HepG2 (cell line): ENCODE results near the gene CPEB4. TPM values are rescaled to one million over a fixed set of nuclear protein-coding genes. Genes with fewer than 3 reads are reported as not detected.

Experiments
- ATRX ChIP-seq: sonication (generic); formaldehyde crosslinking; IDR thresholded peaks from 2 replicates; pipeline ENCODE4 v1.4.0; 2020; ENCODE audit warnings: missing genetic modification reagents, borderline replicate concordance
- BATF2 ChIP-seq: sonication (generic); formaldehyde crosslinking; IDR thresholded peaks from 2 replicates; pipeline ENCODE4 v1.8.0; 2022; ENCODE audit warnings: mild to moderate bottlenecking, missing genetic modification reagents, moderate library complexity
- DMTF1 ChIP-seq: sonication (generic); formaldehyde crosslinking; IDR thresholded peaks from 2 replicates; pipeline ENCODE4 v1.4.0; 2020; ENCODE audit warnings: mild to moderate bottlenecking, missing genetic modification reagents
- HOXA9 ChIP-seq: sonication (generic); formaldehyde crosslinking; IDR thresholded peaks from 2 replicates; pipeline ENCODE4 v1.8.1; 2022; ENCODE audit warnings: missing genetic modification reagents, mild to moderate bottlenecking, moderate library complexity, borderline replicate concordance
- KDM4B ChIP-seq: sonication (generic); formaldehyde crosslinking; IDR thresholded peaks from 2 replicates; pipeline ENCODE4 v1.4.0; 2020; ENCODE audit warnings: missing genetic modification reagents
- MAFF ChIP-seq: IDR thresholded peaks from 2 replicates; pipeline ENCODE4 v1.6.1; 2011; ENCODE audit warnings: low read depth, low read length, improper control_type of control experiment
- MED13 ChIP-seq: sonication (generic); formaldehyde crosslinking; IDR thresholded peaks from 2 replicates; pipeline ENCODE4 v1.5.0; 2020; ENCODE audit warnings: missing genetic modification reagents
- MEIS1 ChIP-seq: sonication (generic); formaldehyde crosslinking; IDR thresholded peaks from 2 replicates; pipeline ENCODE4 v1.9.0; 2021; ENCODE audit warnings: mild to moderate bottlenecking, missing genetic modification reagents, moderate library complexity, borderline replicate concordance
- RXRA ChIP-seq: sonication (generic); formaldehyde crosslinking; IDR thresholded peaks from 2 replicates; pipeline ENCODE4 v1.5.1; 2020; ENCODE audit warnings: missing genetic modification reagents
- SIX4 ChIP-seq: sonication (generic); formaldehyde crosslinking; IDR thresholded peaks from 2 replicates; pipeline ENCODE4 v1.4.0; 2020; ENCODE audit warnings: missing genetic modification reagents
- SNAPC2 ChIP-seq: sonication (generic); formaldehyde crosslinking; IDR thresholded peaks from 2 replicates; pipeline ENCODE4 v1.8.1; 2022; ENCODE audit warnings: mild to moderate bottlenecking, missing genetic modification reagents
- ZNF234 ChIP-seq: sonication (generic); formaldehyde crosslinking; conservative IDR thresholded peaks from 2 replicates; pipeline ENCODE4 v1.5.1; 2020; ENCODE audit warnings: mild to moderate bottlenecking, missing genetic modification reagents
- ZNF292 ChIP-seq: sonication (generic); formaldehyde crosslinking; IDR thresholded peaks from 2 replicates; pipeline ENCODE4 v1.8.1; 2022; ENCODE audit warnings: mild to moderate bottlenecking, low read depth, missing genetic modification reagents, borderline replicate concordance
- ZNF431 ChIP-seq: sonication (generic); formaldehyde crosslinking; IDR thresholded peaks from 2 replicates; pipeline ENCODE4 v1.9.0; 2022; ENCODE audit warnings: missing genetic modification reagents, low read depth, mild to moderate bottlenecking, borderline replicate concordance
- ZNF44 ChIP-seq: sonication (generic); formaldehyde crosslinking; IDR thresholded peaks from 2 replicates; pipeline ENCODE4 v1.5.1; 2020; ENCODE audit warnings: mild to moderate bottlenecking, missing genetic modification reagents
- ZNF670 ChIP-seq: sonication (generic); formaldehyde crosslinking; IDR thresholded peaks from 2 replicates; pipeline ENCODE4 v1.8.0; 2022; ENCODE audit warnings: mild to moderate bottlenecking, missing genetic modification reagents, borderline replicate concordance
- ZNF672 ChIP-seq: sonication (generic); formaldehyde crosslinking; IDR thresholded peaks from 2 replicates; pipeline ENCODE4 v1.8.1; 2022; ENCODE audit warnings: missing genetic modification reagents
- ZNF703 ChIP-seq: sonication (generic); formaldehyde crosslinking; IDR thresholded peaks from 2 replicates; pipeline ENCODE4 v1.5.1; 2020; ENCODE audit warnings: missing genetic modification reagents, mild to moderate bottlenecking, moderate library complexity, borderline replicate concordance
- polyA plus RNA-seq, 8 experiments: library from polyadenylated mRNA; depleted of rRNA in 3 of 8; stranded (reverse) in 7 of 8; unstranded in 1 of 8; fragments of >200 nt; fragmentation: Illumina TruSeq in 4 of 8; extraction: Trizol in 4 of 8; gene quantifications; 2 replicates each; pipeline versions ENCODE4 v1.2.1 to v1.2.3, GENCODE V29; 2011 to 2016; ENCODE audit warnings: low read depth in 4 of 8, missing spikeins in 1 of 8, mixed read lengths in 1 of 8; ENCODE audit not compliant: insufficient read depth in 1 of 8
- total RNA-seq, 5 experiments: library from RNA; depleted of rRNA; stranded (reverse); fragments of >200 nt; fragmentation: Illumina TruSeq; extraction: Trizol; gene quantifications; 2 replicates each; pipeline ENCODE4 v1.2.3, GENCODE V29; 2016; ENCODE audit warnings: low read depth in 1 of 5
- TF ChIP-seq, protein P1 (sequence below): sonication (generic); formaldehyde crosslinking; IDR thresholded peaks from 2 replicates; pipeline ENCODE4 v1.9.0; 2021; ENCODE audit warnings: mild to moderate bottlenecking, missing genetic modification reagents

The CPEB4 gene
- total and polyA plus RNA-seq, 2 of the 13 experiments (the other 11 are each of a cell fraction or from before 2014, with no cell fraction given): 7.7 to 26.7 TPM

DNA sequence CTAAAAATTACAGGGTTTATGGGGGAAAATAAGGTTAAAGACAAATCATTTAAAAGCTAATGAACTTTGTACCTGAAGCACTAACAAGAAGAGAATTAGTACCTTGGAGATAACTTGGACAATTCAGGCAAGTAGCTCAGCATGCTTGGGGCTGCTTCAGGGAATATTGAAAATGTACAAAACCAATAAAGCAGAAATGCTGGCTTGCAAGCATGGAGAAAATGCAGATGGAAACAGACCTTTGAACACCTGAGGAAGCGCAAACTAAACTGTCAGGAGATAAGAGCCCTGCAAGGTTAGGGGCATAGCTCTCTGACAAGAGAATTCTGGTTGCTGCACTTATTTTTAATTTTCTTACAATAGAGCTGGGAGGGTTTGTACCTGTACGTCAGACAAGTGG is 58.2 kb downstream of the CPEB4 start (continued):
- no peak for TF ChIP-seq MEIS1 (CRISPR knock-in tag)
- no peak for TF ChIP-seq MED13 (CRISPR knock-in tag)
- TF ChIP-seq ZNF703: no peak
- TF ChIP-seq ZNF431: no peak
- no peak for TF ChIP-seq ZNF672
- TF ChIP-seq DMTF1 (CRISPR knock-in tag): no peak
- no peak for TF ChIP-seq HOXA9 (CRISPR knock-in tag)
- TF ChIP-seq ZNF234 (CRISPR knock-in tag): no peak
- 0 out of 2 replicates have a peak, but pooled peaks have one; percentile 30 for TF ChIP-seq MAFF
- no peak for TF ChIP-seq SIX4
- TF ChIP-seq ZNF292 (CRISPR knock-in tag): peak; percentile 79; the same call in 1 of the 2 replicates
- TF ChIP-seq KDM4B (CRISPR knock-in tag): no peak
- TF ChIP-seq ATRX (CRISPR knock-in tag): no peak
- no peak for TF ChIP-seq RXRA (CRISPR knock-in tag)
- TF ChIP-seq, protein P1, sequence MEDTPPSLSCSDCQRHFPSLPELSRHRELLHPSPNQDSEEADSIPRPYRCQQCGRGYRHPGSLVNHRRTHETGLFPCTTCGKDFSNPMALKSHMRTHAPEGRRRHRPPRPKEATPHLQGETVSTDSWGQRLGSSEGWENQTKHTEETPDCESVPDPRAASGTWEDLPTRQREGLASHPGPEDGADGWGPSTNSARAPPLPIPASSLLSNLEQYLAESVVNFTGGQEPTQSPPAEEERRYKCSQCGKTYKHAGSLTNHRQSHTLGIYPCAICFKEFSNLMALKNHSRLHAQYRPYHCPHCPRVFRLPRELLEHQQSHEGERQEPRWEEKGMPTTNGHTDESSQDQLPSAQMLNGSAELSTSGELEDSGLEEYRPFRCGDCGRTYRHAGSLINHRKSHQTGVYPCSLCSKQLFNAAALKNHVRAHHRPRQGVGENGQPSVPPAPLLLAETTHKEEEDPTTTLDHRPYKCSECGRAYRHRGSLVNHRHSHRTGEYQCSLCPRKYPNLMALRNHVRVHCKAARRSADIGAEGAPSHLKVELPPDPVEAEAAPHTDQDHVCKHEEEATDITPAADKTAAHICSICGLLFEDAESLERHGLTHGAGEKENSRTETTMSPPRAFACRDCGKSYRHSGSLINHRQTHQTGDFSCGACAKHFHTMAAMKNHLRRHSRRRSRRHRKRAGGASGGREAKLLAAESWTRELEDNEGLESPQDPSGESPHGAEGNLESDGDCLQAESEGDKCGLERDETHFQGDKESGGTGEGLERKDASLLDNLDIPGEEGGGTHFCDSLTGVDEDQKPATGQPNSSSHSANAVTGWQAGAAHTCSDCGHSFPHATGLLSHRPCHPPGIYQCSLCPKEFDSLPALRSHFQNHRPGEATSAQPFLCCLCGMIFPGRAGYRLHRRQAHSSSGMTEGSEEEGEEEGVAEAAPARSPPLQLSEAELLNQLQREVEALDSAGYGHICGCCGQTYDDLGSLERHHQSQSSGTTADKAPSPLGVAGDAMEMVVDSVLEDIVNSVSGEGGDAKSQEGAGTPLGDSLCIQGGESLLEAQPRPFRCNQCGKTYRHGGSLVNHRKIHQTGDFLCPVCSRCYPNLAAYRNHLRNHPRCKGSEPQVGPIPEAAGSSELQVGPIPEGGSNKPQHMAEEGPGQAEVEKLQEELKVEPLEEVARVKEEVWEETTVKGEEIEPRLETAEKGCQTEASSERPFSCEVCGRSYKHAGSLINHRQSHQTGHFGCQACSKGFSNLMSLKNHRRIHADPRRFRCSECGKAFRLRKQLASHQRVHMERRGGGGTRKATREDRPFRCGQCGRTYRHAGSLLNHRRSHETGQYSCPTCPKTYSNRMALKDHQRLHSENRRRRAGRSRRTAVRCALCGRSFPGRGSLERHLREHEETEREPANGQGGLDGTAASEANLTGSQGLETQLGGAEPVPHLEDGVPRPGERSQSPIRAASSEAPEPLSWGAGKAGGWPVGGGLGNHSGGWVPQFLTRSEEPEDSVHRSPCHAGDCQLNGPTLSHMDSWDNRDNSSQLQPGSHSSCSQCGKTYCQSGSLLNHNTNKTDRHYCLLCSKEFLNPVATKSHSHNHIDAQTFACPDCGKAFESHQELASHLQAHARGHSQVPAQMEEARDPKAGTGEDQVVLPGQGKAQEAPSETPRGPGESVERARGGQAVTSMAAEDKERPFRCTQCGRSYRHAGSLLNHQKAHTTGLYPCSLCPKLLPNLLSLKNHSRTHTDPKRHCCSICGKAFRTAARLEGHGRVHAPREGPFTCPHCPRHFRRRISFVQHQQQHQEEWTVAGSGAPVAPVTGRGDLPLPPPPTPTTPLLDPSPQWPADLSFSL (CRISPR knock-in tag): no peak
- no peak for TF ChIP-seq ZNF44 (CRISPR knock-in tag)
- no peak for TF ChIP-seq ZNF670 (CRISPR knock-in tag)
- no peak for TF ChIP-seq BATF2 (CRISPR knock-in tag)
- no peak for TF ChIP-seq SNAPC2
